Esophagus squamous epithelium (tissue), 5 donors: ENCODE measurements around the gene KIF26B. TPM values are rescaled to one million over a fixed set of nuclear protein-coding genes. Genes with fewer than 3 reads are reported as not detected.

Experiments
- DNase-seq: peaks from one replicate; lab custom pipeline; 2025; lab: John Stamatoyannopoulos, UW
- H3K27ac ChIP-seq, 4 donors: fragments of 200-600 bp; sonication (generic); one replicate each; pipeline ENCODE4 v1.5.1; 2016 to 2019; ENCODE audit warnings: mild to moderate bottlenecking in 1 of 4
- H3K27me3 ChIP-seq, 4 donors: fragments of 200-600 bp; sonication (generic); 1 replicate in 3 of 4; 2 replicates in 1 of 4; pipeline versions ENCODE4 v1.5.1 to v1.6.0; 2017 to 2021; ENCODE audit warnings: antibody characterized with exemption in 1 of 4
- H3K36me3 ChIP-seq, 3 donors: fragments of 200-600 bp; sonication (generic); one replicate each; pipeline ENCODE4 v1.5.1; 2016 to 2019
- H3K4me1 ChIP-seq, 3 donors: fragments of 200-600 bp; sonication (generic); one replicate each; pipeline ENCODE4 v1.5.1; 2017 to 2019
- H3K4me3 ChIP-seq, 4 donors: fragments of 200-600 bp; sonication (generic); 1 replicate in 3 of 4; 2 replicates in 1 of 4; pipeline ENCODE4 v1.5.1; 2016 to 2019; ENCODE audit warnings: mild to moderate bottlenecking in 2 of 4, moderate library complexity in 1 of 4
- H3K9me3 ChIP-seq, 3 donors: fragments of 200-600 bp; sonication (generic); one replicate each; pipeline ENCODE4 v1.5.1; 2016 to 2019
- POLR2A ChIP-seq, 4 donors: fragments of 450-650 bp; IDR thresholded peaks; one replicate each; pipeline ENCODE4 v1.6.1; 2017; ENCODE audit warnings: antibody characterized with exemption in 4 of 4, mild to moderate bottlenecking in 4 of 4, moderate library complexity in 3 of 4
- WGBS, 2 donors: methylation state at CpG; one replicate each; pipeline ENCODE4 v1.1.5; 2018; 5-methylcytosine and 5-hydroxymethylcytosine counted together
- intact Hi-C: fragments of 100-400 bp; cut with DNase I; formaldehyde crosslinking; loops from one replicate; pipeline ENCODE4 v1.15.0; 2022
- total RNA-seq, 4 donors: library from RNA; depleted of rRNA; stranded (reverse); fragments of >200 nt; gene quantifications; one replicate each; pipeline ENCODE4 v1.1.0, GENCODE V29; 2016
- TF ChIP-seq, protein P1 (sequence below), 6 experiments: fragments of 450-650 bp in 4 of 6; fragments of 200-600 bp in 2 of 6; sonication (generic) in 2 of 6; IDR thresholded peaks; one replicate each; pipeline ENCODE4 v1.5.1; 2016 to 2019; ENCODE audit warnings: antibody characterized with exemption in 6 of 6, mild to moderate bottlenecking in 4 of 6, moderate library complexity in 4 of 6
- donor health status: DM: yes; HTN: yes; CAD: no.

The KIF26B gene
- total RNA-seq, 4 donors from 2014 or later = 0.23 to 2.7 (median 1.0) TPM

- intact Hi-C loops = no loop called here
- Histone ChIP-seq H3K4me3 (no peak overlapping the region), H3K27ac (no peak overlapping the region), H3K4me1 (no peaks in the 10 kb centered on the region), H3K9me3 (no peaks in the 10 kb centered on the region), H3K36me3 (no peaks in the 10 kb centered on the region), H3K27me3 (no peaks in the 10 kb centered on the region)
- TF ChIP-seq, protein P1, sequence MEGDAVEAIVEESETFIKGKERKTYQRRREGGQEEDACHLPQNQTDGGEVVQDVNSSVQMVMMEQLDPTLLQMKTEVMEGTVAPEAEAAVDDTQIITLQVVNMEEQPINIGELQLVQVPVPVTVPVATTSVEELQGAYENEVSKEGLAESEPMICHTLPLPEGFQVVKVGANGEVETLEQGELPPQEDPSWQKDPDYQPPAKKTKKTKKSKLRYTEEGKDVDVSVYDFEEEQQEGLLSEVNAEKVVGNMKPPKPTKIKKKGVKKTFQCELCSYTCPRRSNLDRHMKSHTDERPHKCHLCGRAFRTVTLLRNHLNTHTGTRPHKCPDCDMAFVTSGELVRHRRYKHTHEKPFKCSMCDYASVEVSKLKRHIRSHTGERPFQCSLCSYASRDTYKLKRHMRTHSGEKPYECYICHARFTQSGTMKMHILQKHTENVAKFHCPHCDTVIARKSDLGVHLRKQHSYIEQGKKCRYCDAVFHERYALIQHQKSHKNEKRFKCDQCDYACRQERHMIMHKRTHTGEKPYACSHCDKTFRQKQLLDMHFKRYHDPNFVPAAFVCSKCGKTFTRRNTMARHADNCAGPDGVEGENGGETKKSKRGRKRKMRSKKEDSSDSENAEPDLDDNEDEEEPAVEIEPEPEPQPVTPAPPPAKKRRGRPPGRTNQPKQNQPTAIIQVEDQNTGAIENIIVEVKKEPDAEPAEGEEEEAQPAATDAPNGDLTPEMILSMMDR (IDR thresholded peaks at IDR 0.05) = no peak
- TF ChIP-seq POLR2A (IDR thresholded peaks at IDR 0.05) = no peak
- no peak for DNase-seq
- 74 to 78% methylated on average over 7 of the region's 7 CpGs for WGBS, 2 donors
Measured at GRCh38 chr1:245118066-245118465, 36.7 kb upstream of the KIF26B start.

DNA sequence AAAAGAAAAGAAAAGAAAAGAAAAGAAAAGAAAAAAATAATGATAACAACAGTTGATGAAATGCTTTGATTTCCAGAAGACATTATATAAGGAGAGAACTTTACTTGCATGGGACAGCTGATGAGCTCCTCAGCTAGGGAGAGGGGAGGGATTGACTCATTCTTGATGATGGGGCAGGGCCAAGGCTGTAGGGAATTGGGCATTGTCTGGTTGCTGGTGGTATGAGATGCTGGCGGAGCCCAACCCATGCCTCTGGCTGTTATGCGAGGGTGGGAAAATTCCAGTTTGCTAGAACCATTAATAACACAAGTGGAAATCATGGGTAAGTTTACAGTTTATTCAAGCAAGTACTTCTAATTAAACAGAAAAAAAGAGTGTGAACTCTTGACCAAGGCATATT lies 36.0 kb upstream of the KIF26B start:
- Histone ChIP-seq H3K36me3 (no peaks in the 10 kb centered on the region), H3K4me1 (no peaks in the 10 kb centered on the region), H3K4me3 (no peak overlapping the region), H3K9me3 (no peaks in the 10 kb centered on the region), H3K27ac (no peak overlapping the region), H3K27me3 (no peaks in the 10 kb centered on the region)
- intact Hi-C loops = no loop called here
- TF ChIP-seq, protein P1 (IDR thresholded peaks at IDR 0.05) = no peak
- TF ChIP-seq POLR2A (IDR thresholded peaks at IDR 0.05) = no peak
- DNase-seq = no peak
- WGBS, 2 donors = 55 to 67% methylated on average over 2 of the region's 2 CpGs

DNA sequence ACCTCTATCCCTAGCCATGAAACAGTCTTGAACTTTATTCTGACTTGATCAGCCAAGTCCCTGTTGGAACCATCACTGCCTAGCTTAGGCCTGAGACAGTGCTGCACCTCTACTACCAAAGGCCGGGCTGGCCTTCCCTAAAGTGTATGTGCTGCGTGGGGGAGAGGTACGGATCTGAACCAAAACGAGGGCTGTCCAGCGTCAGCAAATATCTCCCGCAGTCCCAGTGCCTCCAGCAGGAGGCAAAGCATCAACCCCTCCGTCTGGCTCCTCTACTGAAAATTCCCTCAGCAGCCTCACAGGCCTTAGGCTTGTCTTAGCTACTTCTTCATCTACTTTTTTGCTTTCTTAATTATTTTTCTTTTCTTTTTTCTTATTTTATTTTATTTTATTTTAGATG lies 33.3 kb upstream of the KIF26B start:
- Histone ChIP-seq H3K36me3 (no peaks in the 10 kb centered on the region), H3K4me3 (no peak overlapping the region), H3K27ac (no peak overlapping the region), H3K4me1 (no peaks in the 10 kb centered on the region), H3K9me3 (no peaks in the 10 kb centered on the region), H3K27me3 (no peaks in the 10 kb centered on the region)
- TF ChIP-seq, protein P1 (IDR thresholded peaks at IDR 0.05) = no peak
- TF ChIP-seq POLR2A (IDR thresholded peaks at IDR 0.05) = no peak
- intact Hi-C loops = no loop called here
- 88 to 91% methylated on average over 4 to 7 of the region's 7 CpGs for WGBS, 2 donors
- no peak for DNase-seq

DNA sequence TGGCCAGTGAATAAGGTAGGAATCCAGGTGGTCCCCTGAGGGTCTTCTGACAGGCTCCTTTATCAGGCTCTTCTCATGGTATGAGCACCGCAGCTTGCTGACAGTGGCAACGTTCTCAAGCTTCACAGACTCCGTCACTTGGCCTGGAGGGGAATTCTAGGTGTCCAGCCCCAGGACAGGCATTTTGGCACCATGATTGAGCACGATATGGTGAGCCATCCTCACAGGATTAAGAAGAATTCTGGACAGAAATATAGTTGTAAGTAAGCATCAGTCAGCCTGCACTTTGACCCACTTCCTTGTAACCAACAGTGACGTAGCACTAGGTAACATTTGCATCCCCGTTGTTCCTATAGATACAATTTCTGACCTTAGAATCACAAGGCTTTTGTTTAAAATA lies 30.5 kb upstream of the KIF26B start:
- WGBS, 2 donors = 88 to 95% methylated on average over 6 of the region's 6 CpGs

GRCh38 chr1:245124644-245125043 lies 30.1 kb upstream of the KIF26B start:
- no peak for TF ChIP-seq POLR2A (IDR thresholded peaks at IDR 0.05)
- TF ChIP-seq, protein P1 (IDR thresholded peaks at IDR 0.05) = no peak
- peaks cover 0 to 21% (median 0%) of the 10 kb centered on the region in 4 donors for H3K27me3 ChIP-seq
- no peaks in the 10 kb centered on the region for H3K9me3 ChIP-seq
- no peak overlapping the region for H3K27ac ChIP-seq
- 86% methylated on average over 11 of the region's 11 CpGs for whole genome bisulfite sequencing, 2 donors
- no peak overlapping the region for H3K4me3 ChIP-seq
- no peak for DNase-seq
- intact Hi-C loops = no loop called here
- no peaks in the 10 kb centered on the region for H3K36me3 ChIP-seq
- H3K4me1 ChIP-seq = no peaks in the 10 kb centered on the region

More for the DNA sequence above, 30.5 kb upstream of the KIF26B start:
- H3K4me1 ChIP-seq = no peaks in the 10 kb centered on the region
- TF ChIP-seq POLR2A (IDR thresholded peaks at IDR 0.05) = no peak
- TF ChIP-seq, protein P1 (IDR thresholded peaks at IDR 0.05) = no peak
- no peaks in the 10 kb centered on the region for H3K36me3 ChIP-seq
- no peak for DNase-seq
- H3K27ac ChIP-seq = no peak overlapping the region
- no peak overlapping the region for H3K4me3 ChIP-seq
- H3K27me3 ChIP-seq = peaks cover 0 to 17% (median 0%) of the 10 kb centered on the region in 4 donors
- no peaks in the 10 kb centered on the region for H3K9me3 ChIP-seq
- intact Hi-C loops = no loop called here
